Memory B cell (primary cell): ENCODE results near the gene C5orf46.
"Not testable (repeated sequence)": the region's sequence is repeated elsewhere in the genome, so short reads cannot be mapped to it uniquely, and the experiment has no call there.

Experiments
- ATAC-seq: fragments of 150-1000 bp; cut with Tn5 transposase; 2 replicates; pipeline ENCODE4 v1.10.0; 2021; ENCODE audit warnings: low read depth, mild to moderate bottlenecking, moderate library complexity
- DNase-seq, 2 donors: peaks; one replicate each; pipeline ENCODE4 v3.0.0; 2022; ENCODE audit warnings: low spot score in 2 of 2
- H3K27ac Mint-ChIP-seq: one replicate; pipeline ENCODE4 v1.8.0; 2022; ENCODE audit warnings: mild to moderate bottlenecking, moderate library complexity, mixed read lengths
- H3K27me3 Mint-ChIP-seq: one replicate; pipeline ENCODE4 v1.8.0; 2022; ENCODE audit warnings: mixed read lengths
- H3K36me3 Mint-ChIP-seq: one replicate; pipeline ENCODE4 v1.8.0; 2022; ENCODE audit warnings: mild to moderate bottlenecking, mixed read lengths
- H3K4me1 Mint-ChIP-seq: one replicate; pipeline ENCODE4 v1.8.0; 2022; ENCODE audit warnings: mixed read lengths
- H3K4me3 Mint-ChIP-seq: one replicate; pipeline ENCODE4 v1.8.0; 2022; ENCODE audit warnings: mild to moderate bottlenecking, moderate library complexity, mixed read lengths
- H3K9me3 Mint-ChIP-seq: one replicate; pipeline ENCODE4 v1.8.0; 2022; ENCODE audit warnings: mixed read lengths

The C5orf46 gene

DNA sequence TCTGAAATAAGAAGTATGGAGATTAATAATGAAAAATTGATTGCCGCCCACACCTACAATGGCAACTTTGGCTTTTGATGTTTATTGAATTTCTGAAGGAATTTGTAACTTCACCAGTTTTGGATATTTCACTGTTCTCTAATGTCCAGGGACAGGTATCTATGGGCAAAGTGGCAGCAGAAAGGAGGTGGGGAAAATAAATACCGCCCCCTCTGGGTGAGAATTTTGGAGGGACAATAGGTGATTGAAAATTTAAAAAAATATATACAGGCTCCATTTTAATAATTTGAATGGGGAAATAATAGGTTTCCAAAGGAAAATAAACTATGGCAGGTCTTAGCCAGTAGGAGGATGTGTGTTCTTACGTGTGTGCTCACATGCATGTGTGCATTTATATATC lies 26.6 kb downstream of the C5orf46 start:
- Mint-ChIP-seq H3K36me3 (no peaks in the 10 kb centered on the region), H3K27ac (no peak overlapping the region), H3K27me3 (peaks cover 3% of the 10 kb centered on the region), H3K4me1 (no peaks in the 10 kb centered on the region), H3K9me3 (no peaks in the 10 kb centered on the region), H3K4me3 (no peak overlapping the region)
- DNase-seq, result no peak
- ATAC-seq, result no peak

DNA sequence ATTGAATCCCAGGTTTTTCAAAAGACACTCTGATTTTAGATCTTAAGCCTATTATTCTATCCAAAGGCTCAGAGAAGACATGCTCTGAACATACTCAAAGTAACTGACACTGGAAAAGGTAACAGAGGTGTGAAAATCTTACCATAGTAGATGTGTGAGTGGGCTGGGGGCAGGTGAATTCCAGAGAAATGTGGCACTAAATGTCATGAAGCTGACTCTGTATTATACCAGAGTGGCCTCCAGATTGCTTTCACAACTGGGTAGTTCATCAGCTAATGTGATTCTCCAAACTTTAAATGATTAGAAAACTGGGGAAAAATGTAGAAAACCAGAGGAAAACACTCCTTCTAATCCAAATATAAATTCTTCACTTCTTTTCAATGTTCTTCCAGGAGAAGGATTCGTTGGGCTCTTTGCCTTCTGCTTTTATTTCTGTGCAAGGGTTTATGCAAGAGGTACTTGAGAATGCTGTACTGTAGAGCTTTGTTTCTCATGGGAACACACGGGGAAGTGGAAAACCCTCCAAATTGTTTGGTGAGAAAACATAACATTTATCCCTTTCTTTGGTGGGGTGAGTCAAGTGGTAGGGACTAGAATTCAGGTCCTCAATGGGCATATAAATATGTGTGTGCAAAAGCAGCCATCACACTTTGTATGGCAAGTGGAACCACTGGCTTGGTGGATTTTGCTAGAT lies 28.1 kb downstream of the C5orf46 start, which contains the start of gene SCGB3A2:
Gene SCGB3A2 (plus strand): TSS at position 646 of the 694 bp plus-strand sequence. CDS start 93 bp downstream, outside the sequence.
- Mint-ChIP-seq H3K27ac (no peak within 1 kb of the TSS), H3K27me3 (peaks cover 3% of the 10 kb centered on the region), H3K36me3 (no peaks in the 10 kb centered on the region), H3K4me3 (no peak within 1 kb of the TSS), H3K4me1 (no peaks in the 10 kb centered on the region), H3K9me3 (no peaks in the 10 kb centered on the region)
- ATAC-seq, result no peak
- no peak for DNase-seq

DNA sequence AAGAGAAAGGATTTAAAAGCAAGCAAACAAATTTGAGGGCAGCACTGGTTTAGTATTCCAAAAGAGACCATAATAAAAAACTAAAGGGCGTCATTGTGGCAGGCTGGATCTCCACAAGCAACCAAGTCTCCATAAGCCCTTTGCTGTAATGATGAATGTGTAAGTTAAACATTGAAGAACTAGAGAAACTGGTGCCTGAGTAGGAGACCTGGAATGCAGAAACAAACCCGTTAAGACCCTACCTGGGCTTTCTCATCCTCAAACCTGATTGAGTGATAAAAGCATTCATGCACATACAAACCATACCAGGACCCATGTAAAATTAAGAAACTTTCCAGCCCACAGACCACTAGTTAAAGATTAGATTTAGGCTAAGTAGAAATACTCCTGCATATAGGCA lies 29.7 kb downstream of the C5orf46 start:
- Mint-ChIP-seq H3K9me3 (peaks cover 3% of the 10 kb centered on the region), H3K27ac (no peak overlapping the region), H3K4me3 (no peak overlapping the region), H3K36me3 (no peaks in the 10 kb centered on the region), H3K4me1 (no peaks in the 10 kb centered on the region), H3K27me3 (peaks cover 3% of the 10 kb centered on the region)
- ATAC-seq (no peak), DNase-seq (no peak)

DNA sequence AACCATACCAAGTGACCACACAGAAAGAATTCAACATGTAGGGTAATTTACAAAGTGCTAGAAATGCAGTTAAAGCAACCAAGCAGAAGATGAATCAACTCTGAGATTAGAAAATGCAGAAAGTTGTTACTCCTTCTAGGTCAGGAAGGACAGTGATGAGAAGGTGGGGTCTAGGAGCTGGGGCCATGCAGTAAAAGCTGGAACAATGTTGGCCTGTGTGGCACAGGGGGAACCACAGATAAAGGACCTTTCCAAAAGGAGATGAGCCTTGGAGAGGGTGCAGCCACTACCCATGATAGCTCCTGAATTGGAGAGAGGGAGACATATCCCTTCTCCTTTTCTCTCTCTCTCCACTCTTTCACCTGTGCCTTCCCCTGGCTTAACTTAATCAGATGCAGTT lies 30.2 kb downstream of the C5orf46 start:
- ATAC-seq (no peak), DNase-seq (no peak)
- peaks cover 3% of the 10 kb centered on the region for H3K9me3 Mint-ChIP-seq
- H3K4me3 Mint-ChIP-seq, result no peak overlapping the region
- H3K27me3 Mint-ChIP-seq, result peaks cover 3% of the 10 kb centered on the region
- H3K27ac Mint-ChIP-seq, result no peak overlapping the region
- no peaks in the 10 kb centered on the region for H3K36me3 Mint-ChIP-seq
- no peaks in the 10 kb centered on the region for H3K4me1 Mint-ChIP-seq

DNA sequence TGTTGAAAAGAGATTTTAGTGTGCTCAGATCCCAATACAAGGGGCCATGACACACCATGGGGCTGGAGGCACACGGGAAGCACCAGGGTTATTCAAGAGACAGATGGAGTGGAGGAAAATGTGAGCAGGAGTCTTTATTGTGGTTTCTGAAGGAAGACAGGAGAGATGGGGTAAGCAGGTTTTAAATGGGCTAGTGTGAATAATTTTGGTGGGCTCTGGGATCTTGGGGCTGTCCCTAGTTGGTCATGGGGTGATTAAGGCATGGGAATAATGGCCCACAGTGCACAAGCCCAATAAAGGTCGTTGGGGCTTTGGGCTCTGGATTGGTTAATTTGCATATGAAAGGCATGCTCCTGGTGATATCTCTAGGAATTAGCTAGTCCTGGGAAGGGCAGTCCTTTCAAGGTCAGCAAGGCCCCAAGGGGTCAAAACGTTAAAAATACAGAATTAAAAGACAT lies 31.4 kb downstream of the C5orf46 start:
- H3K4me3 Mint-ChIP-seq, result no peak overlapping the region
- peaks cover 4% of the 10 kb centered on the region for H3K9me3 Mint-ChIP-seq
- DNase-seq (no peak), ATAC-seq (no peak)
- no peaks in the 10 kb centered on the region for H3K36me3 Mint-ChIP-seq
- H3K4me1 Mint-ChIP-seq, result no peaks in the 10 kb centered on the region
- no peak overlapping the region for H3K27ac Mint-ChIP-seq
- no peaks in the 10 kb centered on the region for H3K27me3 Mint-ChIP-seq

DNA sequence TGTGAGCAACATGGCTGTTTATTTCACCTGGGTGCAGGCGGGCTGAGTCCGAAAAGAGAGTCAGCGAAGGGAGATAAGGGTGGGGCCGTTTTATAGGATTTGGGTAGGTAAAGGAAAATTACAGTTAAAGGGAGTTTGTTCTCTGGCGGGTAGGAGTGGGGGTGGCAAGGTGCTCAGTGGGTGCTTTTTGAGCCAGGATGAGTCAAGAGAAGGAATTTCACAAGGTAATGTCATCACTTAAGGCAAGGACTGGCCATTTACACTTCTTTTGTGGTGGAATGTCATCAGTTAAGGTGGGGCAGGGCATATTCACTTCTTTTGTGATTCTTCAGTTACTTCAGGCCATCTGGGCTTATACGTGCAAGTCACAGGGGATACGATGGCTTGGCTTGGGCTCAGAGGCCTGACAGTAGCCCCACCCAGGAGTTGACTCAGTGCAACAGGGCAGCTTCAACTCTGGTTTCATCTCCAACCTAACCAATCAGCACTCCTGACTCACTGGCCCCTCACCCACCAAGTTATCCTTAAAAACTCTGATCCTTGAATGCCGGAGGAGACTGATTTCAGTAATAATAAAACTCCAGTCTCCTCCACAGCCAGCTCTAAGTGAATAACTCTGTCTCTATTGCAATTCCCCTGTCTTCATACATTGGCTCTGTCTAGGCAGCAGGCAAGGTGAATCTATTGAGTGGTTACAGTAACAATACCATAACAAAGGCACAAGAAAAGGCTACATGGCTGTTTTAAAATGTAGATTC lies 32.0 kb downstream of the C5orf46 start:
- not testable (repeated sequence) for H3K9me3 Mint-ChIP-seq, ATAC-seq, H3K4me1 Mint-ChIP-seq, H3K27ac Mint-ChIP-seq, H3K36me3 Mint-ChIP-seq, H3K27me3 Mint-ChIP-seq, H3K4me3 Mint-ChIP-seq, DNase-seq

DNA sequence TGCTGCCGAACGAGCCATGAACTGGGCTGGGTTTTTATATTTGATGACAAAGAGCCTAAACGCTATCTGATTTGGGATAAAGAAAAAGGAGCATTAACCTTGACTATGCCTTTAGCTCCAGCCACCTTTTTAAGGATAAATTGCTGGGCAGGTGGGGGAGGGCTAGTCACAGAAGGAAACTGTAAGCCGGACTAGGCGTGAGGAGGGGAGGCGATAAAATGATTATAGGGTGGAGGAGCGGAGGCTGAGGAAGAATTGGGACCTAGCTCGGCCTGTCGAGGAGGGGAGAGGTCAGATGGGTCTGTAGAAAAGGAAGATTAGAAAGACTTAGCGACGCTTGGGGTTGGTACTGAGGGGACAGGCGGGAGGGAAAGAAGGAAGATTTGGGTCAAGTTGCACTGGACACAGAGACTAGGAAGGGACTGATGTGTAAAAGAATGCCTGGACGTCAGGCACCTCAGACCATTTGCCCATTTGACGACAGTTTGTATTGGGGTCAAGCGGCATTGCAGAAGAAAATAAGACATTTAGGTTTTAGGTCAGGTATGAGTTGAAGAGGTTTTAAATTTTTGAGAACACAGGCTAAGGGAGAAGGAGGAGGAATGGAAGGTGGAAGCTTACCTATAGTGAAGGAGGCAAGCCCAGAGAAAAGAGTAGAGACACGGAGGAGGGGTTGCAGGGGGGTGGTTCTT lies 33.4 kb downstream of the C5orf46 start:
- not testable (repeated sequence) for H3K4me3 Mint-ChIP-seq, DNase-seq, H3K27ac Mint-ChIP-seq, H3K36me3 Mint-ChIP-seq, H3K4me1 Mint-ChIP-seq, H3K9me3 Mint-ChIP-seq, H3K27me3 Mint-ChIP-seq, ATAC-seq

DNA sequence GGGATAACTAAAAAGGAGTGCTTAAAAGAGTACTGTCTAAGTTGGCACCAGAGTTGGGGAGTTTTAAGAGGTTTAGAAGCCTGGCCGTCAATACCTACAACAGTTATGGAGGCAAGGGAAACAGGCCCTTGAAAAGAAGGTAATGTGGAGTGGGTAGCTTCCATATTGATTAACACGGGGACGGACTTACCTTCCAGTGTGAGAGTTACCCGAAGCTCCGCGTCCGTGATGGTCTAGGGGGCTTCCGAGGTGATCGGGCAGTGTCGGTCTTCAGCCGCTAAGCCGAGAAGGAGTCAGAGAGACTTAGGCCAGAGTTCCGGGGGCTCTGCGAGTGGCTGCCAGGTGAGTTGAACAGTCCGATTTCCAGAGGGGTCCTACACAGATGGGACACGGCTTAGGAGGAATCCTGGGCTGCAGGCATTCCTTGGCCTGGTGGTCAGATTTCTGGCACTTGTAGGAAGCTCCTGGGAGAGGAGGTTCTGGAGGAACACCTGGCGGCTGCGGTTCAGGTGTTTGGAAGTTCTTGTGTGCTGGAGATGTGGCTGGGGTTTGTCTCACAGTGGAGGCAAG lies 34.3 kb downstream of the C5orf46 start:
- DNase-seq, H3K4me1 Mint-ChIP-seq, H3K9me3 Mint-ChIP-seq, H3K36me3 Mint-ChIP-seq, H3K4me3 Mint-ChIP-seq, ATAC-seq, H3K27ac Mint-ChIP-seq, H3K27me3 Mint-ChIP-seq: not testable (repeated sequence)

DNA sequence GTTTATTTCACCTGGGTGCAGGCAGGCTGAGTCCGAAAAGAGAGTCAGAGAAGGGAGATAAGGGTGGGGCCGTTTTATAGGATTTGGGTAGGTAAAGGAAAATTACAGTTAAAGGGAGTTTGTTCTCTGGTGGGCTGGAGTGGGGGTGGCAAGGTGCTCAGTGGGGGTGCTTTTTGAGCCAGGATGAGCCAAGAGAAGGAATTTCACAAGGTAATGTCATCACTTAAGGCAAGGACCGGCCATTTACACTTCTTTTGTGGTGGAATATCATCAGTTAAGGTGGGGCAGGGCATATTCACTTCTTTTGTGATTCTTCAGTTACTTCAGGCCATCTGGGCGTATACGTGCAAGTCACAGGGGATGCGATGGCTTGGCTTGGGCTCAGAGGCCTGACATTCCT lies 36.4 kb downstream of the C5orf46 start:
- H3K27me3 Mint-ChIP-seq, H3K4me1 Mint-ChIP-seq, H3K36me3 Mint-ChIP-seq, H3K27ac Mint-ChIP-seq, H3K4me3 Mint-ChIP-seq, ATAC-seq, DNase-seq, H3K9me3 Mint-ChIP-seq: not testable (repeated sequence)

DNA sequence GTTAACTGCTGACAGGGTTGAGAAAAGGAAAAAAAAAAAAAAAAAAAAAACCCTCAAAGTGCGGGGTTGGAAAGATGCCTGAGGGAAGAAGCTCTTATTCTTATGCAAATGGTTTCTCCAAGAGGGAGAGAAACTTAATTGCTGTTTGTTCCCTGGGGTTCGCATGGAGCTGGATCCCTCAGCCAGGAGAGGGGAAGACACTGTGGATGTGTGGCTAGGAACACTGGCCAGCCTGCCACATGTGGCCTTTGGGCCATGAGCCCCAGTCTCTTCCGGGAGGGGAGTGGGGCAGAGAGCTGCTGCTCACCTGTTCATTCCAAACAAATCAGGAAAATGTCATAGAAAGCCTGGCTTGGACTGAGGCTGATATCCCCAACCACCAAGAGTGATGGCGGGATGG lies 37.2 kb downstream of the C5orf46 start:
- Mint-ChIP-seq H3K4me1 (no peaks in the 10 kb centered on the region), H3K4me3 (no peak overlapping the region), H3K36me3 (no peaks in the 10 kb centered on the region), H3K27ac (no peak overlapping the region), H3K27me3 (no peaks in the 10 kb centered on the region), H3K9me3 (peaks cover 4% of the 10 kb centered on the region)
- ATAC-seq (no peak), DNase-seq (no peak)

DNA sequence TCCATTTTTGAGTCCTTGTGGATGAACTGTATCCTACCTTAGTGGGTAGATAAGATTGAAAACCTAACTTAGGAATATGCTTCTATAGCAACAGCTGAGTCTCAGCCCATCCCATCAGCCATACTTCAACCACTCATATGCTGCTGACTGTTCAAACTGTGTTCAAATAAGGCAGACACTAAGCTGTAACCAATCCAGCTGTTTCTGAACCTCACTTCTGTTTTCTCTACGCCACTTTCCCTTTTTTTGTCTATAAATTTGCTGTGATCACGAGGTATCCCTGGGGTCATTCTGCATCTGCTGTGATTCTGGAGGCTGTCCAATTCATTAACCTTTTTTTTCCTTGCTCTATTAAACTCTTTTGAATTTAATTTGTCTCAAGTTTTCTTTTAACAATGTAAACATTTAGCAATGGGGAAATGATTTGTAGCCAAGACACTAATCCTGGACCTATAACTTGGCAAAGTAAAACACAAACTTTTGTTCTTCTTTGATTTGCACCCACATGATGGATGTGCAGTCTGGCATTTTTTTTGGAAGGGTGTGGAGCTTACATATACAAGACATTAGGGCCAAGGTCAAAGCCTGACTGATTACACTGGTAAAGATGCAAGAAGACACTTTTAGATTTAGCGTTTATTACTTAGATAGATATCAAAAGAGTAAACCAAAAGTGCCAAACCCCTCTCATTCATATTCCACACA lies 42.7 kb downstream of the C5orf46 start:
- DNase-seq (no peak), ATAC-seq (no peak)
- no peaks in the 10 kb centered on the region for H3K4me1 Mint-ChIP-seq
- no peaks in the 10 kb centered on the region for H3K9me3 Mint-ChIP-seq
- no peaks in the 10 kb centered on the region for H3K36me3 Mint-ChIP-seq
- no peak overlapping the region for H3K4me3 Mint-ChIP-seq
- H3K27ac Mint-ChIP-seq, result no peak overlapping the region
- no peaks in the 10 kb centered on the region for H3K27me3 Mint-ChIP-seq

DNA sequence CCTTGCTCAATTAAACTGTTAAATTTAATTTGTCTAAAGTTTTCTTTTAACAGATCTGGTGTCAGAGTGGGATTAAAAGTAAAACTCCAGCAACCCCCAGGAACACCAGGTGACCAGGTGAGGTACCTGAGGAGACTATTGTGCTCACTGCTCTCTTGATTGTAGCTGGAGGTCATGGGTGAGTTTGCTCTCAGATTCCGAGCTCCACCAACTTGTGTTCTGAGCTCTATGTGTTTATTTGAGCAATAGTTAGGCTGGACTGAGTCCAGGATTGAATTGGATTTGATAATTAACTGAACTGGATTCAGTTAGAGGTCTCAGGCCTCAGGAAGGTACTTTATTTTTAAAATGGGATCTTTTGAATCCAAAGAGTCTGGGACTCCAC lies 45.7 kb downstream of the C5orf46 start:
- Mint-ChIP-seq H3K4me3 (no peak overlapping the region), H3K36me3 (no peaks in the 10 kb centered on the region), H3K4me1 (no peaks in the 10 kb centered on the region), H3K9me3 (no peaks in the 10 kb centered on the region), H3K27me3 (no peaks in the 10 kb centered on the region), H3K27ac (no peak overlapping the region)
- ATAC-seq (no peak), DNase-seq (no peak)

DNA sequence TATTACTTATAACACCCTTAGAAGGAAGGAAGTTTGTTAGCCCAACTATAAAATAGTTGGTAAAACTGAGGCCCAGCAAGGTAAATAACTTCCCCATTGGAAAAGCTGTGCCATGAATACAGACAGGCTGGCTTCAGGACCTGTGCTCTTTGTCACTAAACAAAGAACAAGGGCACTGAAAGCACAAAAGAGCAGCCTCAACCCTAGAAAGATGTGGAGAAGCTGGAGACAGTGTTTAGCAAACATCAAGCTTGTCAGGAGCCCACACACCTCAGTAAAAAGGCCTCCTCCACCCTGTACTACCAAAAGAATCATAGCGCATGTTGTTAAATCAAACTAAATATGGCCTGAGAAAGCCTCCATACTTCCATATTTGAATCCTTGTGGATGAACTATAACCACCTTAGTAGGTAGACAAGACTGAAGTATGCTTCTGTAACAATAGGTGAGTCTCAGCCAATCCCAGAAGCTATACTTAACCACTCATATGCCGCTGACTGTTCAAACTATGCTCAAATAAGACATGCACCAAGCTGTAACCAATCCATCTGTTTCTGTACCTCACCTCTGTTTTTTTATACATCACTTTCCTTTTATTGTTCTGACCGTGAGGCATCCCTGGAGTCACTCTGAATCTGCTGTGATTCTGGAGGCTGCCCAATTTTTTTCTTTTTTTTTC lies 46.2 kb downstream of the C5orf46 start:
- Mint-ChIP-seq H3K4me3 (no peak overlapping the region), H3K27me3 (peaks cover 2% of the 10 kb centered on the region), H3K36me3 (no peaks in the 10 kb centered on the region), H3K4me1 (no peaks in the 10 kb centered on the region), H3K27ac (no peak overlapping the region), H3K9me3 (no peaks in the 10 kb centered on the region)
- ATAC-seq (no peak), DNase-seq (no peak)
